ENCODE results near the gene EFNA2. TPM values are rescaled to one million over a fixed set of nuclear protein-coding genes. Genes with fewer than 3 reads are reported as not detected.

The EFNA2 gene
- total and polyA plus RNA-seq, 2 of the 8 experiments (the other 6 are each of a cell fraction or from before 2014, with no cell fraction given), result 4.0 to 7.0 TPM

DNA sequence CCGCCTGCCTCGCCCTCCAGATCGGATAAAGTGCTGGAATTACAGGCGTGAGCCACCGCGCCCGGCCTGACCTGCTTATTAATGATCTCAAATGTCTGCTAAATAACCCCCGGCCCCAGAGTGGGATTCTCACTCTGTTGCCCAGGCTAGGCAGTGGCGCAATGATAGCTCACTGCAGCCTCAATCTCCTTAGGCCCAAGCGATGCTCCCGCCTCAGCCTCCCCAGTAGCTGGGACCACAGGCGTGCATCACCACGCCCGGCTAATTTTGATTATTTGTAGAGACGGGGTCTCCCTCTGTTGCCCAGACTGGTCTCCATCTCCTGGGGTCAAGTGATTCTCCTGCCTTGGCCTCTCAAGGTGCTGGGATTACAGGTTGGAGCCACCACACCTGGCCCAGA is 44.7 kb upstream of the EFNA2 start:
- no peak overlapping the region for H4K5ac ChIP-seq (ENCODE audit: insufficient read length, low read depth, low read length)
- 80% methylated on average over 15 of the region's 15 CpGs; no CpG with 5 or more reads in 1 of the 2 experiments for WGBS, 2 experiments (ENCODE audit: extremely low coverage in 1 of 2, insufficient coverage in 1 of 2, insufficient read length in 1 of 2, insufficient replicate concordance in 2 of 2, low coverage in 1 of 2, low lambda C conversion rate in 2 of 2, missing lambda C conversion rate in 1 of 2)
- no peak overlapping the region for H2BK20ac ChIP-seq (ENCODE audit: low read length)
- CTCF ChIA-PET (ENCODE audit: partially characterized antibody), result interaction anchor here (0.7 to 7.7 kb wide), 14 partner anchors 17 to 253 kb away, joined by 3 to 212 read pairs (median 3); partner anchors contain the start of gene CIRBP
- H3K4me2 ChIP-seq (ENCODE audit: insufficient read depth in 1 of 2, low read depth in 2 of 2, low read length in 2 of 2), result peak overlapping the region; percentile 57 to 89
- no peak overlapping the region for H3K56ac ChIP-seq (replicated peaks; ENCODE audit: insufficient read length, low read depth, low read length)
- H2BK5ac ChIP-seq (ENCODE audit: low read depth, low read length), result no peak overlapping the region
- no peak overlapping the region for H3K4ac ChIP-seq (replicated peaks; ENCODE audit: insufficient read length, low read depth, low read length)
- H3K14ac ChIP-seq (ENCODE audit: insufficient read length), result no peak overlapping the region
- H2AK5ac ChIP-seq (ENCODE audit: low read depth, low read length), result no peak overlapping the region
- no peak overlapping the region for H3K9ac ChIP-seq (replicated peaks in 1 of 4; ENCODE audit: extremely low read depth in 1 of 4, low read depth in 3 of 4, low read length in 3 of 4)
- no peaks in the 10 kb centered on the region for H3K9me3 ChIP-seq (ENCODE audit: insufficient read depth in 2 of 2, low read depth in 1 of 2, low read length in 1 of 2)
- no peak overlapping the region for H2BK15ac ChIP-seq (ENCODE audit: low read length)
- peaks cover 9% of the 10 kb centered on the region for H3K79me1 ChIP-seq (ENCODE audit: low read depth, low read length)
- H4K20me1 ChIP-seq (replicated peaks in 1 of 2; ENCODE audit: control insufficient read depth in 1 of 2, insufficient read depth in 2 of 2, low read length in 2 of 2), result peaks cover 0 to 7% of the 10 kb centered on the region in 2 experiments
- no peak overlapping the region for H2BK12ac ChIP-seq (ENCODE audit: low read depth, low read length)
- TF ChIP-seq SIN3A (conservative IDR thresholded peaks at IDR 0.05 in 1 of 2, IDR thresholded peaks at IDR 0.05 in 1 of 2; ENCODE audit: low read depth in 1 of 2, low read length in 2 of 2) (no peak), TEAD4 (IDR thresholded peaks at IDR 0.05; ENCODE audit: low read depth, low read length) (no peak), EGR1 (IDR thresholded peaks at IDR 0.05; ENCODE audit: borderline replicate concordance, low read depth, low read length) (no peak)
- H3K23ac ChIP-seq (ENCODE audit: insufficient read length), result no peak overlapping the region
- H3K4me3 ChIP-seq (ENCODE audit: extremely low read depth in 1 of 4, insufficient read depth in 2 of 4, low read depth in 3 of 4, low read length in 4 of 4), result peak overlapping the region in 2 of 4 experiments; percentile 10 to 95; a peak in 4 of 8 replicates
- peaks cover 15% of the 10 kb centered on the region; the same call in 1 of the 2 replicates for H3K23me2 ChIP-seq (ENCODE audit: low read depth, low read length)
- no peaks in the 10 kb centered on the region for H3K36me3 ChIP-seq (ENCODE audit: control insufficient read depth in 2 of 4, insufficient read depth in 4 of 4, low read length in 3 of 4)
- H3K79me2 ChIP-seq (ENCODE audit: control insufficient read depth in 1 of 2, insufficient read depth in 2 of 2, low read length in 2 of 2), result peaks cover 0 to 7% of the 10 kb centered on the region in 2 experiments; a peak in 1 of 4 replicates
- POLR2A ChIA-PET (ENCODE audit: partially characterized antibody), result interaction anchor here (0.7 to 10.1 kb wide), 15 partner anchors 8 to 366 kb away, joined by 3 to 355 read pairs (median 4); partner anchors contain the start of genes CIRBP, CNN2 and GPX4
- H3K27ac ChIP-seq (ENCODE audit: low read depth, low read length), result no peak overlapping the region
- no peak overlapping the region for H3K18ac ChIP-seq (ENCODE audit: extremely low read depth, low read length)
- no peak overlapping the region for H4K8ac ChIP-seq (ENCODE audit: extremely low read depth, insufficient read depth, low read length)
- FAIRE-seq (no peak), DNase-seq (ENCODE audit: low read depth in 1 of 2, low spot score in 2 of 2) (peak in 1 of 2 experiments; percentile 52)
- peaks cover 0 to 27% (median 13%) of the 10 kb centered on the region in 4 experiments; a peak in 5 of 7 replicates for H3K4me1 ChIP-seq (replicated peaks in 1 of 4; ENCODE audit: control insufficient read depth in 3 of 4, insufficient read depth in 4 of 4, low read length in 3 of 4)
- no peaks in the 10 kb centered on the region for H3K27me3 ChIP-seq (replicated peaks in 1 of 4; ENCODE audit: control insufficient read depth in 3 of 4, extremely low read depth in 1 of 4, insufficient read depth in 3 of 4, low read length in 3 of 4)
- H2BK120ac ChIP-seq (replicated peaks; ENCODE audit: low read depth, low read length), result no peak overlapping the region
- no peak overlapping the region for H2AFZ ChIP-seq (ENCODE audit: low read length)
- no peak overlapping the region for H4K91ac ChIP-seq (replicated peaks; ENCODE audit: insufficient read length, low read length)
